ENCODE results near the gene BUB1B.
A peak's percentile ranks its signal among the peaks of the same experiment; 100 is the strongest.
"Not testable (repeated sequence)": the region's sequence is repeated elsewhere in the genome, so short reads cannot be mapped to it uniquely, and the experiment has no call there.

BUB1B gene, protein sequence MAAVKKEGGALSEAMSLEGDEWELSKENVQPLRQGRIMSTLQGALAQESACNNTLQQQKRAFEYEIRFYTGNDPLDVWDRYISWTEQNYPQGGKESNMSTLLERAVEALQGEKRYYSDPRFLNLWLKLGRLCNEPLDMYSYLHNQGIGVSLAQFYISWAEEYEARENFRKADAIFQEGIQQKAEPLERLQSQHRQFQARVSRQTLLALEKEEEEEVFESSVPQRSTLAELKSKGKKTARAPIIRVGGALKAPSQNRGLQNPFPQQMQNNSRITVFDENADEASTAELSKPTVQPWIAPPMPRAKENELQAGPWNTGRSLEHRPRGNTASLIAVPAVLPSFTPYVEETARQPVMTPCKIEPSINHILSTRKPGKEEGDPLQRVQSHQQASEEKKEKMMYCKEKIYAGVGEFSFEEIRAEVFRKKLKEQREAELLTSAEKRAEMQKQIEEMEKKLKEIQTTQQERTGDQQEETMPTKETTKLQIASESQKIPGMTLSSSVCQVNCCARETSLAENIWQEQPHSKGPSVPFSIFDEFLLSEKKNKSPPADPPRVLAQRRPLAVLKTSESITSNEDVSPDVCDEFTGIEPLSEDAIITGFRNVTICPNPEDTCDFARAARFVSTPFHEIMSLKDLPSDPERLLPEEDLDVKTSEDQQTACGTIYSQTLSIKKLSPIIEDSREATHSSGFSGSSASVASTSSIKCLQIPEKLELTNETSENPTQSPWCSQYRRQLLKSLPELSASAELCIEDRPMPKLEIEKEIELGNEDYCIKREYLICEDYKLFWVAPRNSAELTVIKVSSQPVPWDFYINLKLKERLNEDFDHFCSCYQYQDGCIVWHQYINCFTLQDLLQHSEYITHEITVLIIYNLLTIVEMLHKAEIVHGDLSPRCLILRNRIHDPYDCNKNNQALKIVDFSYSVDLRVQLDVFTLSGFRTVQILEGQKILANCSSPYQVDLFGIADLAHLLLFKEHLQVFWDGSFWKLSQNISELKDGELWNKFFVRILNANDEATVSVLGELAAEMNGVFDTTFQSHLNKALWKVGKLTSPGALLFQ

DNA sequence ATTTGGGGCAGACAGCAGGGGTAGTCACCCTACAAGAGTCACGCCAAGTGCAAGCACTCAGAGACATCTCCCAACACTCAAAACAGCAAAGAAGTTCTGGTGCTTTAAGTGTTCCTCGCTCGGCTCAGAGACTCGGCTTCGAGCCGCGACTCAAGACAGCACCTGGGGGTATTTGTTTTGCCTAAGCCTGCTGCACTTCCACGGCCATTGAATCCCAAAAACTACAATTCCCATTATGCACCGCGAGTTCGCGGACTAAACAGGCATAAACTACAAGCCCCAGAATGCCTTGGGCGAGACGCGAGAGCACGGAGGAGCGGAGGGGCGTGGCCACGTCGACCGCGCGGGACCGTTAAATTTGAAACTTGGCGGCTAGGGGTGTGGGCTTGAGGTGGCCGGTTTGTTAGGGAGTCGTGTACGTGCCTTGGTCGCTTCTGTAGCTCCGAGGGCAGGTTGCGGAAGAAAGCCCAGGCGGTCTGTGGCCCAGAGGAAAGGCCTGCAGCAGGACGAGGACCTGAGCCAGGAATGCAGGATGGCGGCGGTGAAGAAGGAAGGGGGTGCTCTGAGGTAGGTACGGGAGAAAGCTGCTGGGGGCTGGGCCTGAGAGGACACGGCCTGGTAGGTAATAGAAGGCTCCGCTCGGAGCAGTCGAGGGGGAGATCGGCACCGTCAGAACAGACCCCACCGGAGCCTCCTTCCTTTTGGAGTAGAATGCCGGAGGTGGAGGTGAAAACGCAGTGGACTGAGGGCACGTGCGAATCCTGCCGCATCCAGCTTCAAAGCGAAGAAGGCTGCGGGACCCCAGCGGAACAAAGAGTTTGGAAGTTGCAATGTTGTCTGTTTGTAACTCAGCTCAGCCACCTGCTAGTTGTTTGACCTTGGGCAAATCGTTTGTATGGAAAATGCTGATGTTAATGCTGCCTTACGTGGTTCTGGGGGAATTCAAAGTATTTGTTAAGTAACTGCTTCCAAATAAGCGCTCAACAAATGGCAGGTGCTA lies at the start of gene BUB1B:
Gene BUB1B, plus strand, starts transcription at position 381 of the 1,000 bp plus-strand sequence. Its CDS starts 152 bp downstream, at position 533.
- ATAC-seq (ENCODE audit: low read depth) (peak; percentile 91), DNase-seq (ENCODE audit: low spot score) (peak; percentile 98)
- Histone ChIP-seq H3K9me3 (ENCODE audit: severe bottlenecking) (no peaks in the 10 kb centered on the region), H3K4me1 (ENCODE audit: insufficient read depth, poor library complexity, severe bottlenecking) (peaks cover 26% of the 10 kb centered on the region), H3K4me3 (ENCODE audit: severe bottlenecking) (peak within 1 kb of the TSS; percentile 74), H3K27me3 (ENCODE audit: insufficient read depth, poor library complexity, severe bottlenecking) (no peaks in the 10 kb centered on the region), H3K36me3 (ENCODE audit: low read depth) (peaks cover 42% of the 10 kb centered on the region), H3K27ac (ENCODE audit: poor library complexity, severe bottlenecking) (peak within 1 kb of the TSS; percentile 42)
- TF ChIP-seq, protein P1, sequence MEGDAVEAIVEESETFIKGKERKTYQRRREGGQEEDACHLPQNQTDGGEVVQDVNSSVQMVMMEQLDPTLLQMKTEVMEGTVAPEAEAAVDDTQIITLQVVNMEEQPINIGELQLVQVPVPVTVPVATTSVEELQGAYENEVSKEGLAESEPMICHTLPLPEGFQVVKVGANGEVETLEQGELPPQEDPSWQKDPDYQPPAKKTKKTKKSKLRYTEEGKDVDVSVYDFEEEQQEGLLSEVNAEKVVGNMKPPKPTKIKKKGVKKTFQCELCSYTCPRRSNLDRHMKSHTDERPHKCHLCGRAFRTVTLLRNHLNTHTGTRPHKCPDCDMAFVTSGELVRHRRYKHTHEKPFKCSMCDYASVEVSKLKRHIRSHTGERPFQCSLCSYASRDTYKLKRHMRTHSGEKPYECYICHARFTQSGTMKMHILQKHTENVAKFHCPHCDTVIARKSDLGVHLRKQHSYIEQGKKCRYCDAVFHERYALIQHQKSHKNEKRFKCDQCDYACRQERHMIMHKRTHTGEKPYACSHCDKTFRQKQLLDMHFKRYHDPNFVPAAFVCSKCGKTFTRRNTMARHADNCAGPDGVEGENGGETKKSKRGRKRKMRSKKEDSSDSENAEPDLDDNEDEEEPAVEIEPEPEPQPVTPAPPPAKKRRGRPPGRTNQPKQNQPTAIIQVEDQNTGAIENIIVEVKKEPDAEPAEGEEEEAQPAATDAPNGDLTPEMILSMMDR (IDR thresholded peaks at IDR 0.05; ENCODE audit: poor library complexity, severe bottlenecking): no peak

DNA sequence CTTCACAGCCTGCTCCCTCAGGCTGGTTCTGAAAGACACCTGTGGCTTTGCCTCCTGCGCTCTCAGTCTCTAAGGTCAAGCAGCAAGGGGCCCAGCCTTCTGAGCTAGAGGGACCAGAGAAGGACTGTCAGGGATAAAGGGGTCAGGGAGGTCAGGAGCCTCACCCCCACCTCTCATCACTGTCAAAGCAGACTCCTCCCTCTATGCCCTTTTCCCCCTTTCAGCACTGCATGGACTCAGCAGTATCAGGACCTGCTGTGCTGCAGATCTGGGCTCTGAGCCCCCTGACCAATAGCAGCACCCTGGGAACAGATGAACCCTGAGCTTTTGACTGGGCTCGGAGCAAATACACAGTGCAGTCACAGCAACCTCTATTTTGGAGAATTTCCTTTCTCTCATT lies 49.0 kb upstream of the BUB1B start:
- H3K4me3 ChIP-seq (ENCODE audit: severe bottlenecking): no peak overlapping the region
- TF ChIP-seq, protein P1 (IDR thresholded peaks at IDR 0.05; ENCODE audit: poor library complexity, severe bottlenecking): no peak
- ATAC-seq (ENCODE audit: low read depth) (no peak), DNase-seq (ENCODE audit: low spot score) (no peak)
- no peaks in the 10 kb centered on the region for H3K27me3 ChIP-seq (ENCODE audit: insufficient read depth, poor library complexity, severe bottlenecking)
- no peaks in the 10 kb centered on the region for H3K36me3 ChIP-seq (ENCODE audit: low read depth)
- peaks cover 4% of the 10 kb centered on the region for H3K4me1 ChIP-seq (ENCODE audit: insufficient read depth, poor library complexity, severe bottlenecking)
- no peak overlapping the region for H3K27ac ChIP-seq (ENCODE audit: poor library complexity, severe bottlenecking)
- H3K9me3 ChIP-seq (ENCODE audit: severe bottlenecking): no peaks in the 10 kb centered on the region

DNA sequence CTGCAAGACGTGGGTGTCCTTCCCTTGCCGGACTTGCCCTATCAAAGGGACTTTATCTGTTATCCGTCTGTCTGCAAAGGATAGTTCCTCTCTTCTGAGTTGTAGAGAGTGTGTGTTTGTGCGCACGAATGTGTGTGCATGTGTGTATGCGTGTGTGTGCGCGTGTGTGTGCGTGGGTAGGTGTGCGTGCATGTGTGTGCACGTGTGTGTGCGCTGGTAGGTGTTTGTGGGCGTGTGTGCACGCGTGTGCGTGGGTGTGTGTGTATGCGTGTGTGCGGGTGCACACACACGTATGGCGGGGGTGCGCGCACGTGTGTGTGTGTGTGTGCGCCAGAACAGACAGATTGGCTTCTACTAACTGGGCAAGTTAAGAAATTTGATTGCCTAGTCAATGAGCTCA lies 48.1 kb upstream of the BUB1B start:
- TF ChIP-seq, protein P1 (IDR thresholded peaks at IDR 0.05; ENCODE audit: poor library complexity, severe bottlenecking): no peak
- DNase-seq (ENCODE audit: low spot score) (no peak), ATAC-seq (ENCODE audit: low read depth) (no peak)
- Histone ChIP-seq H3K27ac (ENCODE audit: poor library complexity, severe bottlenecking) (no peak overlapping the region), H3K9me3 (ENCODE audit: severe bottlenecking) (no peaks in the 10 kb centered on the region), H3K36me3 (ENCODE audit: low read depth) (no peaks in the 10 kb centered on the region), H3K4me1 (ENCODE audit: insufficient read depth, poor library complexity, severe bottlenecking) (no peaks in the 10 kb centered on the region), H3K4me3 (ENCODE audit: severe bottlenecking) (no peak overlapping the region), H3K27me3 (ENCODE audit: insufficient read depth, poor library complexity, severe bottlenecking) (no peaks in the 10 kb centered on the region)

DNA sequence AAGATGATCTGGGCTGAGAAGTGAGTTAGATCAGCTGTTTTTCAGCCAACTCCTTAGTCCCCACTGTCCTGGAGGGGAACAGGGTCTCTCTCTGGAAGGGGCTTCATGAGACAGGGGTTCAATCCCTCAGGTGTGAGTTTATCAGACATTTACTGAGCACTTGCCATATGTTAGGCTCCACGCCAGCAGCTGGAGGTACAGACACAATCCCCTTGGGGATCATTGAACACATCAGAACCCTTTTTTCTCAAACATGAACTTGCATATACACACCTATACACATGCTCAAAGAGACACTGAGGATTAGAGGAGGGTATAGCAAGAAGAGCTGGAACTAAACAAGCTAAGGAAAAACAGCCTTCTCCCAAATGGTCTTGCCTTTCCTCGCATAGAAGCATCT lies 46.7 kb upstream of the BUB1B start:
- H3K36me3 ChIP-seq (ENCODE audit: low read depth): no peaks in the 10 kb centered on the region
- H3K27me3 ChIP-seq (ENCODE audit: insufficient read depth, poor library complexity, severe bottlenecking): no peaks in the 10 kb centered on the region
- H3K4me3 ChIP-seq (ENCODE audit: severe bottlenecking): no peak overlapping the region
- TF ChIP-seq, protein P1 (IDR thresholded peaks at IDR 0.05; ENCODE audit: poor library complexity, severe bottlenecking): no peak
- no peak overlapping the region for H3K27ac ChIP-seq (ENCODE audit: poor library complexity, severe bottlenecking)
- ATAC-seq (ENCODE audit: low read depth) (no peak), DNase-seq (ENCODE audit: low spot score) (no peak)
- no peaks in the 10 kb centered on the region for H3K9me3 ChIP-seq (ENCODE audit: severe bottlenecking)
- H3K4me1 ChIP-seq (ENCODE audit: insufficient read depth, poor library complexity, severe bottlenecking): no peaks in the 10 kb centered on the region

DNA sequence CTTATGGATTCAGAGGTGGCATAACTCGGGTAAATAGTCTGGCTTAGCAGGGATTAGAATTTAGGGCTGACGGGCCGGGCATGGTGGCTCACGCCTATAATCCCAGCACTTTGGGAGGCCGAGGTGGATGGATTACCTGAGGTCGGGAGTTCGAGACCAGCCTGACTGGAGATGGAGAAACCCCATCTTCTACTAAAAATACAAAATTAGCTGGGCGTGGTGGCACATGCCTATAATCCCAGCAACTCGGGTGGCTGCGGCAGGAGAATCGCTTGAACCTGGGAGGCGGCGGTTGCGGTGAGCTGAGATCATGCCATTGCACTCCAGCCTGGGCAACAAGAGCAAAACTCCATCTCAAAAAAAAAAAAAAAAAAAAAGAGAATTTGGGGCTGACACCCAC lies 45.8 kb upstream of the BUB1B start:
- H3K36me3 ChIP-seq (ENCODE audit: low read depth); ATAC-seq (ENCODE audit: low read depth); H3K27ac ChIP-seq (ENCODE audit: poor library complexity, severe bottlenecking): not testable (repeated sequence)

More for the DNA sequence above, 45.8 kb upstream of the BUB1B start:
- not testable (repeated sequence) for DNase-seq (ENCODE audit: low spot score); H3K27me3 ChIP-seq (ENCODE audit: insufficient read depth, poor library complexity, severe bottlenecking); H3K4me1 ChIP-seq (ENCODE audit: insufficient read depth, poor library complexity, severe bottlenecking); H3K4me3 ChIP-seq (ENCODE audit: severe bottlenecking); H3K9me3 ChIP-seq (ENCODE audit: severe bottlenecking)

Measured in RWPE2 (cell line).